HG03025 (cell line): ENCODE measurements around the gene MRPS24.

Experiments
- ATAC-seq: cut with Tn5 transposase; IDR thresholded peaks from one replicate; pipeline ENCODE4 v1.9.1; 2021; ENCODE audit warnings: mild to moderate bottlenecking, moderate library complexity; ENCODE audit not compliant: unreplicated experiment, low FRiP score

The MRPS24 gene

DNA sequence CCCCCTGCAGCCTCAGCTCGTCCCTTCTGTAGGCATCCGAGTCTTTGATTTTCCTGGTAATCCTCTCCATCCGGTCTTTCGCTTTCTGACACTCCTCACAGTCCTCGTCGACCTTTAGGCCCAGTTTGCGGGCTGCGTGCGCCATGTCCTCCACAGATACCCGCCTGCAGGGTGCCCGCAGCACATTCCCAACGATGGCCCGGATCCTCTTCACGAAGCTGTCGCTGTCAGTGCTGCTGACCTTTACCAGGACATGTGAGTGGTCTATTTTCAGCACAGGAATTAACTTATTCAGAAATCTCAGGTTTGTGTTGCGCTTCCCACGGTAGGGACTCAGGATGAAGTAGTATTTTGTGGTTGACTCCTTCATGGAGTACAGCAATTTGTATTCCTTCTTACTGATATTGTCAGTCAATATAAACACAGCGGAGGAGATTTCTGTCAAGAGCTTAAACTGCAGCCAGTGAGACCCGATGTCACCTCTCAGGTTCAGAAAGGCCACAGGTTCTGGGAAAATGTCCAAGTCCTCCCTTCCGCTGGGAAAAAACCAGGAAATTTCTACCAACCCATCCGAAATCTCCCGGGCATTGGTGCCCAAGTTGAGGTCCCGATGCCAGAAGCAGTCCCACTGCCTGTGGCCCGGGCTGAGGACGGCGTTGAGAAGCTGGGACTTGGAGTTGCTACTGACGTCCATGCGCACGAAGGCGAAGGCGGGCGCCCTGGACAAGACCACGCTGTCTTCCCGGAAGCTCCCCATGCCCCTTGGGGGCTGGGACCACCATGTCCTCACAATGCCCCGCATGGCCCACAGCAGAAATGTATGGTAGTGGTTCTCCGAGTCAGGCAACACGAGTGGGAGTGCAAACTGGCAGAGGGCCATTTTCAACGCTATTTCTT, 8.9 kb upstream of the MRPS24 start:
- no peak for ATAC-seq

DNA sequence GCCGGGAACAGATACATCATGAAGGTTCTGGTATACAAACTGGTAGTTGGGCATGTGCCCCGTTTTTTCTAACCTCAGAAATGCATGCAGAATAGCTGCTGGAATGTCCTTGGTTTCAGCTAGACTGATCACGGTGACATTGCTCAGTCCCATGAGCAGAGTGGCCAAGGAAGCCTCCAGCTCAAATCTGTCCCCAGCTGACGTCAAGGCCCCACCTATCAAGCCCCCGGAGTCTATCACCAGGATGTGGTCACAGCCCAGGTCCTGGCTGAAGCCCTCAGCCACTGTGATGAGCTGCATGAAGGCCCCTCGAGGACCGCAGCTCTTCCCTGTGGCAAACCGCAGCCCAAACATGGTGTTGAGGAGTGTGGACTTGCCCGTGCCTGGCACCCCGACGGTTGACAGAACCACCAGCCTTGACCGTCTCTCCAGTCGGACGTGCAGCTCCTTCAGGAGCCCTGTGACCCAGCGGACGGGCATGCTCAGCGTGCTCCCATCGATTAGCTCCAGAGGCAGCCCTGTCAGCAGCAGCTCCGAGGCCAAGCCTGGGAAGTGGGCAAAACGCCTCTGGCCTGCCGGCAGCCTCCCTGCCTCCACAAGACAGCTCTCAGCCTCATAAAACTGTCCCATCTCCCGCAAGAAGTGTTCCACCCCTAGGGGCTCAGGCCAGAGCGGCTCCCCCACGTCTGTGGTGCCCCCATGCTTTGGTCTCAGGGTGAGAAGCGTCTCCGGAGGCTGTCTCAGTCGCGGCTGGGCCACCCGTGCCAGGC, 7.8 kb upstream of the MRPS24 start:
- ATAC-seq, result no peak

DNA sequence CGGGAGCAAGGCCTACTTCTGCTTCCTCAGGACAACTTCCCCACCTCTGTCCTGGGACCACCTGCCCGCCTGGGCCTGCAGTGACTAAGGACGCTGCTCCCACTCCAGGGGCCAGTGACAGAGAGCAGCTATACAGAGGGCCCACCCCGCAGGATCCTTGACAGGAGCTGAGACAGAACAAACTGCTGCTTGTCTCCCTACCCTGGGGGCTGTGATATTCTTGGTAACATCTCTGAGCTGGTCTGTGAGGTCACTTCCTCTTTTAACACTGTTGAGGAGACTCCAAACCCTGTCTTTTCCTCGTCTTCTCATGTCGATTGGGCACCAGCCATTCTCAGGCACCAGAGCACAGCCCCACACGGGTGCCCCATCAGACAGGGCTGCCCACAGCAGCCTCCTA, 6.9 kb upstream of the MRPS24 start:
- no peak for ATAC-seq

DNA sequence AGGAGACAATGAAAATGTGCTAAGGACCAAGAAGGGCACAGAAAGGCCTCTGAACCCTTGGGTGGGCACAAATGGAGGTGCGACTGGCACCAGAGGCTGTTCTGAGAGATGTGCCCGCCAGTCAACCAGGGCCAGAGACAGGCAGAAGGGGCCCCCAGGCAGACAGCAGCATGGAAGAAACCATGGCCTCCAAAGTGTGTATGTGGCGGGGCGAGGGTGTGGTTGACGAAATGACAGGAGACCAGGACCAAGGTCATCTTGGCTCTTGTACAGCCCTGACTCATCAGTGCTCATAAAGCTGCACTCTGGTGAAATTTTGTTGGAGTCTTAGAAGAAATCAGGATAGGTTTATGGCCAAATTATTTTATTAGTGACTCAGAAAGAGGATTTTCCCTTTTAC, 4.0 kb upstream of the MRPS24 start:
- no peak for ATAC-seq

DNA sequence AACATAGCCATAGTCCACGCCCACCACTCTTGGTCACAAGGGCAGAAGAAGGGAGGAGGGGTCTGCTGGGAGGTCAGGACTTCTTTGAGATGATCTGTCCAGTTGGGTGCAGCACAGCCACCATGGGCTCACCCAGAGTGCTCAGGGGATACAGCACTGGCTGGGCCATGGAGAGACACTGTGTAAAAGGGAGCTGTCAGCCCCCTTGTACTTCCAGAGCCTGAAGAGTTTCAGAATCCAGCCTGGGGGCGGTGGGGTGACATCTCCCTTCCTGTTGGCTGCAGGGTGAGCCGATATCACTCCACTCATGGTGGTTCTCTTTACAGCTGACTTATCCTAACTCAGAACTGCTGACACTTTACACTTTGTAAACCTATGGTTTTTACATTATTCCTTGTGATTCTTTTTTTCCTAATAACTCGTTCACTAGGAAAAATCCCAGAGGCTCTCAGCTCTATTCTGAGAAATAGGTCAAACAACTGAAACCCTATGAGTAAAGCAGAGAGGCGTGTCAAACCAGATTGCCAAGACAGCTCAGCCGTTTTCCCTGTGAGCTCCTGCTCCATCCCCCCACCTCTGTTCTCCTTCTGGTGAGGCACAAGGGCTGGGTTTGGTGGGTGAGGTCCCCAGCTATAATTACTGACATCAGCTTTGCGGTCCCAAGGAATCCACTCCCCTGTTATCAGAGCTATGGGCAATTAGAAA, 3.2 kb upstream of the MRPS24 start:
- ATAC-seq, result no peak

DNA sequence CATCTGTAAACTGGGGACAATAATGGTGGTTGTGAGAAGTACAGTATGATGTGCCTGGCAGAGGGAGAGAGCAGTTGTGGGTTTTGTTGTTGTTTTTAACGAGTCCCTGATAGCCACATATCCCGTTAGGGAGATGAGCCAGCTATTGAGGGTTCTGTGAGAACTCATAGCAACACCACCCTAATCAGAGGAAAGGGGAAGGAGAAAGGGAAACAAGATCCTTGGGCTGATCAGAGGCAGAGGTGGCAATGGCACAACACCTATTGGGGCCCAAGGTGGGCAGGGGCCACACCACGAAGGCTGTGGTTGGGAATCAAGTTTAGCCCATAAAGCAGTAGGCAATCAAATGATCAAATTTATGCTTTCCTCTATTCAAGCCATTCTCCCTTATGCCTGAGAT, 1.7 kb upstream of the MRPS24 start:
- no peak for ATAC-seq

DNA sequence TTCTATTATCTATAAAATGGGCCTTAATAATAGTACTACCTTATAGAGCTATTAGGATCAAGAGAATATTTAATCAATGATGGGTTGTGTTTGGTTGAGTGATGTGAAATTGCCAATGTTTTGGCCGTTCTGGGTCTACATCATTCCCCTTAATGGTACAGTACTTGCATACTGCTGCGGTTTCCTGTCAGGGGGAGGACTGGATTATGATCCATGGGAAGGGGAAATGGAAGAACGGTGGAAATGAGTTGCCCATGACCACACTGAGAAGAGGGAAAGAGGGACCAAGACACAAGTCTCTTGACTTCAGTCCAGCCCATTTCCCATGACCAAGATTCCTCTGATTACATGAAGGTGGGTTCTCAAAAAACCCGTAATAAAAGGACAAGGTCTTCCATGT, 999 bp upstream of the MRPS24 start:
- ATAC-seq, result no peak

DNA sequence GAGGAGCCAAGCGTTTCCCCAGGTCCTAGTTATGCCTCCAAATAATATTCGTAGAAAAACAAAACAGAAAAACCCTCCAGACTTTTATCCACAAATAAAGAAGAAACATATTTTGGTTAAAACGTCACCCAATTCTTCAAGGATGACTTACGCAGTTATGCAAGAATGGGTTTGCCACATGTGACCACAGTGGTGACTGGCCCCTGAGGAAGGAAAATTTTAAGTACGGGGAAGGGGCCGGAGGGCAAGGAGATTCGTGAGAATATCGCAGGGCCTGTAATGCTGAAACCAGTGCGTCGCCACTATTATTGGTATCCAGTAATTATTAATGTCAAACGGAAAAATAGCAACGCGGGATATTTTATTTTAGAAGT, 537 bp upstream of the MRPS24 start:
- ATAC-seq, result no peak

DNA sequence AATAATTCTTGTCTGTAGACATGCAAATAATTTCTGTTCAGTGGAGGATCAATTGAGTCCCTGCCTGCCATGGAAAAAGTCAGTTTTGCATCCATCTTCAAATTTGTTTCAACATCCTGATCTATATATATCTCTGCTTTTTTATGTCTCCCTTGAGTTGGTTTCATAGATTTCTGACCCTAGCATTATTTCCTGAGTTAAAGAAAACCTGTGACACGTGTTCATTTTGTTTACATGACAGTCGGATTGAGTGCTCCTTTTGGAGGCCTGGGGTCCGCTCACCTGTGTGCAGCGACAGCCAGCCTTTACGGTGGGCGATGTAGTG, 674 bp downstream of the MRPS24 start:
- no peak for ATAC-seq

DNA sequence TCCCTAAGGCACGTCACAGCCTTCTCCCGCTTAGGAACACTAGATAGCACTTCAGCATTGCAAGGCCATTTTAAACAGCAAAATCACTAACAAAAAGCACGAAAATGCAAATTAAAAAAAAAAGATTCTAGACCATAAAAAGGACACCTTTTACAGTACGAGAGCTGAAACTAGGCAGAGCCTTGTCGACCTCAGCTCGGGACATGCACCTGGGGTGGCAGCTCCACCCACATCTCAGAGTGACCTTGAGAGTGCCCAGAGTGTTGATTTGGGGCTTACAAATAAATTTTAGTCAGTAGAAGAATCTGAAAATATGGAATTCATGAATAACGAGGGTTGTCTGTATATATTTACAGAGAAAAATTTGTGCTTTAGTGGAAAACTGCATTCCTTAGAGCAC, 1.1 kb downstream of the MRPS24 start:
- ATAC-seq, result no peak

DNA sequence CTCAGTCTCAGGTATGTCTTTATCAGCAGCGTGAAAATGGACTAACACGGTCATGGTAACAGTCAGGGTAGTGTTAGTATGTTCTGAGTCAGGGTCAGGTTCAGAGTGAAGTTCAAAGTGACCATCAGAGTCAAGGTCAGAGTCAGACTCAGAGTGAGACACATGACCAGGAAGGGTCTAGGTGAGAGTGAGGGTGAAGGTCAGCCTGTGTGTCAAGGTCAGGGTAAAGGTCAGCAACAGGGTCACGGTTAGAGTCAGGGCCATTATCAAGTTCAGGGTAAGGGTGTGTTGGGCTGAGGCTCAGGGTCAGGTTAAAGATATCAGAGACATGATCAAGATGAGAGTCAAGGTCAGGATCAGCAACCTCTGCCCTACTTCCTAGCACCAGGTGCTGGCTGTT, 4.0 kb downstream of the MRPS24 start:
- no peak for ATAC-seq

DNA sequence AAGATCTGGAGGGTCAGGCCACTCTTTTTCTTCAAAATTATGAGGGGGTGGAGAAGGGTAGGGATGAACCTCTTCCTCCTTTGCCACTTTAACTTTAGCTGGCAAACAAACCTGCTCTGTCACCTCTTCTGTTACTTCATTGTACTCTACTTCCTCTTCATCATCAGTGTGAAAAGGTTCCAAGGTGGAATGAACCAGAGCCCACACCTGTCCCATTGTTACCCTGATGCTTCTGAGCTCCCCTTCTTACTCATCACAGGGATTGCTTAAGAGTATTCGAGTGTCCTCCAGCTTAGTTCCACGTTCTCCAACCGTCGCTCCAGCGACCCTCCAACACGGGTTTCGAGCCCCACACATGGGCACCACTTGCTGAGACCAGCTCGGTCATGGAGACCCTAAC, 5.2 kb downstream of the MRPS24 start:
- ATAC-seq, result no peak

DNA sequence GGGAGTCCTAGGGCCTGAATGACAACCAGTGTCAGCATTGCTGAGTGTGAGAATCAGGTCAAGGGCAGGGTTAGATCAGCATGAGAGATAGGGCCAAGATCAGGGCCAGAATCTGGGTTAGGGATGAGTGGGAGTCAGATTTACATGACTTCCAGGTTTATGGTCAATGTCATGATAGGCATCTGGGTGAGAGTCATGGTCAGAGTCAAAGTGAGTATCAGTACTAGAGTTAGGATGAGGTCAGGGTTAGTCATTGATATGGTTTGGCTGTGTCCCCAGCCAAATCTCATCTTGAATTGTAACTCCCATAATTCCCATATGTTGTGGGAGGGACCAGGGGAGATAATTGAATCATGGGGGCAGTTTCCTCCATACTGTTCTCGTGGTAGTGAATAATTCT, 12.3 kb downstream of the MRPS24 start:
- no peak for ATAC-seq

DNA sequence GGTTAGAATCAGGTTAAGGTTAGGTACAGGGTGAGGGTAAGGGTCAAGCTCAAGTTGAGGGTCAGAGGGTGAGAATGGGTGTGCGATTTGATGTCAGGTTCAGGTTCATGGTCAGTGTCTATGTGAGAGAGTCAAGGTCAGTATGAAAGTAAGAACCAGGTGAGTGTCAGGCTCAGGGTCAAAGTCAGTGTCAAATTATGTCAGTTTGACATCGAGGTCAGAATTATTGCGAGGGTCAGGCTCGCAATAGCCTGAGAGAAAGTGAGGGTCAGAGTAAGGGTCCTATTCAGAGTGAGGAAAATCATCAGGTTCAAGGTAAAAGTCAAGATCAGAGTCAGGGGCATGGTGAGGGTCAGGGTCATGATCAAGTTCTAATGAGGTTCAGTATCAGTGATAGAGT, 13.0 kb downstream of the MRPS24 start:
- no peak for ATAC-seq

DNA sequence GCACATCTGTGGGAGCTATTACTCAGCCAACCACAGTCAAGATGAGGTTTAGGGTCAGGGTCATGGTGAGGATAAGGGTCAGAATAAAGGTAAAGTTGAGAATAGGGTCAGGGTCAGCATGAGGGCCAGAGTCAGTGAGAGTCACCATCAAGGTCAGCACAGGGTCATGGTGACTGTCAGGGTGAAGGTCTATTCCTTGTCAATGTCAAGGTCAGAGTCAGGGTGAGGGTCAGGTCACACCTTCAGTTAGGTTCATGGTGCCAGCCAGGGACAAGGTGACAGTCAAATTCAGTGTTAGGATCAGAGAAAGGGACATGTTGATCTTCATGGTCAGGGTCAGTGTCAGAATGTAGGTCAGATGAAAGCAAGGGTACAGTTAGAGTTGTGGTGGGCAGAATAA, 14.1 kb downstream of the MRPS24 start:
- ATAC-seq, result no peak

DNA sequence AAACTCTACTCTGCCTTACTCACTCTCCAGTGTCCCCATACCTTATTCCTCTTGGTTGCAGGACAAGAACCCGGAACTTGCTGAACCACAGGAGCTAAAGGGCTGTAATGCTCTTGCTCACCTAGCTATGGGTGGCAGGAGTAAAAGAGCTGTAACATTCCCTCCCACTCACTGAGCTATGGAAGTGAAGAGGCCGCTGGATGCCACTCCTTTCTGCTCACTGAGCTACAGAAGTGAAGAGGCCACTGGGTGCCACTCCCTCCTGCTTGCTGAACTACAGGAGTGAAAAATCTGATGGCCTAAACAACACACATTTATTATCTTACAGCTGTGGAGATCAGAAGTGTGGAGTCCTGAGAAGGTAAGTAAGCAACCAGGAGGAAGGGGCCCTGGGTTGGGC, 17.5 kb downstream of the MRPS24 start:
- no peak for ATAC-seq

DNA sequence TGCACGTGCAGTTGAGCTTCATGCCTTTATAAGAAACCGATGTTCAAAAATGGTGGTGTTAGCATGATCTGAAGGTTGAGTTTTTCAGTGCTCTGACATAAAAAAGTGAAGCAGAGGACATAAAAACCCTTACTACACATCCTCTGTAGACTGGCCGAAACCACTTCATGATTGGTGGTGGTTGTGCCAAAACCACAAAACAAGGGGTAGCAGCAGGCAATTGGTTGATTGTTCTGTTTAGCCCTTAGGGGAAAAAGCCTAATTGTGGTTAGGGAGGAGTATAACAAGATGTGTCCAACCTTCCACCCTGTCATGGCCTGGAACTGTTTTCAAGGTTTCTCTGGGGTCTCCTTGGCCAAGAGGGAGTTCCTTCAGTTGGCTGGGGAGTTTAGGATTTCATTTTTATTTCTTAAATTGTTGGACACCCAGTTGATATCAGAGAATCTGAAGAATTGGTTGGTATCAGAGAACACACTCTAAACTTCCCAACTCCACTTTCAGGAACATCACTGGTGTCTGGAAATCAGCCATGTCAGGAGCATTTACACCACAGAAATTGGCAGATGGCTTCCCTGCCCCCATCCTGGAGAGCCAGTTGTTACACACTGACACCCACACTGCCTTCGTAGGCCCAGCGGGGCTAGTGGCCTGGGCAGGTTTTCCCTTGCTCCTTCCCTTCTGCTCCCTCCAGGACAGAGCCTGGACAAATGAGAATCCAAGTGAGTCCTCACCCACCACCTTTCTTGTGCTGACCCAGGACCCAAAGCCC, 18.8 kb downstream of the MRPS24 start:
- no peak for ATAC-seq

DNA sequence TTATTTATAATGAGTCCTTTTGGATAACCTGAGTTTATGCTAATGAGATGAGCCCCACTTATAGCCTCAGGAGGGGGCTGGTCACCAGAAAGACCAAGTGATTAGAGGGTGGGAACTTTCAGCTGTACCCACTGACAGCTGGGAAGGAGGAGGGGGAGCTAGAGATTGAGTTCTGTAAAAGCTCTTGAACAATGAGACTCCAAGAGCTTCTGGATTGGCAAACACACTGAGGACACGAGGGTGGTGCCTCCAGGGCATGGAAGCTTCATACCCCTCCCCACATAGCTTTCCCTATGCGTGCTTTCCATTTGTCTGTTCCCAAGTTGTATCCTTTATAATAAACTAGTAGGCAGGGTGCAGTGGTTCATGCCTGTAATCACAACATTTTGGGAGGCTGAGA, 20.3 kb downstream of the MRPS24 start:
- no peak for ATAC-seq

DNA sequence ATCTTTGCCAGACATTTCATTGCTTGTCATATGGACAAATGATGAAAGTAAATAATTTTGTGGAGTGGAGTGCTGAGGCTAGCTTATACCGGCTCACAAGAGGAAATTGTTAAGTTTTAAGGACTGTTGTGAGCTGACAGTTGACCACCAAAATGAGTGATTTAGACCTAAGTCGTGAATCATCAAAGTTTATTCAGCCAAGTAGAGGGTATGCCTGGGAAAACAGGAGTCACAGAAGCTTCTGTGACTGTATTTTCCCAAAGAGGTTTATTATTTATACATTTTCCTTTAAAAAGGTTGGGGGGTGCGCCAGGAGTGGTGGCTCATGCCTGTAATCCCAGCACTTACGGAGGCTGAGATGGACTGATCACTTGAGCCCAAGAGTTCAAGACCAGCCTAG, 21.8 kb downstream of the MRPS24 start:
- ATAC-seq, result no peak

DNA sequence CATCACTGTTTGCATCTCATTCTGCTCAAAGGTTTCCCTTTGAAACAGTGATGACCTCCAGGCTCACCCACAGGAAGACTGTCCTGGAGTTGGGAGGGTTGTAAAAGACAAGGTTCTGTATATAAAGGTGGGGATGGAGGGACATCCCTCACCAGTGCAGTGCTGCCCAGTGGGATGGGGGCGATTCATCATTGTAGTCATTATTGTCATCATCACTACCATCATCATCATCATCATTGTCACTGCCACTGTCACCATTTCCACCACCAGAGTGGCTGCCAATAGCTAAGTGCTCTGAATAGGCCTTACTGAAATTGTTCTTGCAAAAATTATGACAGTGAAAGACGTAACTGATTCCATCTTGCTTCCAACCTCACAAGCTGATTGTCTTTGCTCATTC, 24.7 kb downstream of the MRPS24 start:
- no peak for ATAC-seq

DNA sequence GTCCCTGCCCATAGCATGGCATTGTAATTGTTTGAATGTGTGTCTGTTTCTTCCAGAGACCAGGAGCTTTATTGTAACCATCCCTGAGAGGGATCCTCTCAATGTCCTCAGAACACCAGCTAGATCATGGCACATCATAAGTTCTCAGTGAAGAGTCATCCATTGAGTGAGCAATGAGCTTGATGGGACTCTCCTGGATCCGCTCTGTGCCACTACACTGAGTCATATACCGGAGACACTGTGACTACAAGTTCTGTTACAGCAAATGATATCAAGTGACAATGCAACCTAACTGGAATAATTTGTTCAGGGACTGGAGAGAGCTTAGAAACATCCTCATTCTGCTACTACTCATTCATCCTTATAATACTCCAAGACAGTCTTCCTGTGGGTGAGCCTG, 25.1 kb downstream of the MRPS24 start:
- ATAC-seq, result no peak
